GM18951 (cell line): ENCODE results near the gene TOX3.

Source experiments
- POLR2A ChIP-seq: IDR thresholded peaks from 4 replicates; pipeline ENCODE4 v1.6.1; 2011; ENCODE audit warnings: mild to moderate bottlenecking; ENCODE audit not compliant: insufficient read length, insufficient read depth; ENCODE audit errors: extremely low read depth
- in situ Hi-C: fragments of 300-500 bp; cut with MboI; formaldehyde crosslinking; loops from one replicate; pipeline ENCODE4 v1.12.0; 2022; ENCODE audit warnings: low sequenced_read_pairs, mixed read lengths, inconsistent platforms; ENCODE audit not compliant: unreplicated experiment

TOX3 gene

DNA sequence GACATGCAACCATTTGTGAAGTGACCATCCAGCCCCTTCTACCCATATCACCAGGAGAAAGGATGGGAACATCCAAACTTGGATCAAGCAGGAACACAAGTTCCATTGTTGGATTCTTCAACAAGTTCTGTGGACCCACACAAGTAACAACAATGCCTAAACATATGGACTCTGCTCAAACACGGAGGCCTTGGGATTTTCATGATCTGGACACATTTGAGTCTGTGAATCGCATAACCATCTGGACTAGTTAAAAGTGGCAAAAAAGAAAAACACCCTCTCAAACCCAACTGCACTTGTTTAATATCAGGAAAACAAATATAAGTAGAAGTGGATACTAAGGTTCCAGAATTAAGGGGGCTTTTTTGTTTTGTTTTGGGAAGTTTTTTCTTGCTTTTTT lies 70.8 kb downstream of the TOX3 start:
- in situ Hi-C loops = no loop called here
- TF ChIP-seq POLR2A = no peak

DNA sequence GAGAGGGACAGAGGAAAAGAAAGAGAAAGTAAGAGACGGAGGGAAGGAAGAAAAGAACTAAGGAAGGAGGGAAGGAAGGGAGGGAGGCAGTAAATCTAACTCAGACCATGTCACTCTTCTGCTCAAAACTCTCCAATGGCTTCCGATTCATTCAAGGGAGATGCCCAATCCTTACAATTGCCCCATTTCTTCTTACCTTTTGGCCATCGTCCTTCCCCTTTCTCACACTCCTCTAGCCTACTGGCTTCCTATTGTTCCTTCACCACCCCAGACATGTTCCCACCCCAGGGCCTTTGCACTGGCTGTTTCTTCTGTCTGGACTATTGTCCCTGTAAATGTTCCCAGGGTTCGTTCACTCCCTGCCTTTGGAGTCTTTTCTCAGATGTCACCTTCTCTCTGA lies 72.3 kb downstream of the TOX3 start:
- in situ Hi-C loops = no loop called here
- no peak for TF ChIP-seq POLR2A

GRCh38 chr16:52473096-52473495 lies 73.8 kb downstream of the TOX3 start:
- in situ Hi-C loops = no loop called here
- no peak for TF ChIP-seq POLR2A

- in situ Hi-C loops = no loop called here
- no peak for TF ChIP-seq POLR2A
Measured at GRCh38 chr16:52471650-52472370, 75.1 kb downstream of the TOX3 start.

DNA sequence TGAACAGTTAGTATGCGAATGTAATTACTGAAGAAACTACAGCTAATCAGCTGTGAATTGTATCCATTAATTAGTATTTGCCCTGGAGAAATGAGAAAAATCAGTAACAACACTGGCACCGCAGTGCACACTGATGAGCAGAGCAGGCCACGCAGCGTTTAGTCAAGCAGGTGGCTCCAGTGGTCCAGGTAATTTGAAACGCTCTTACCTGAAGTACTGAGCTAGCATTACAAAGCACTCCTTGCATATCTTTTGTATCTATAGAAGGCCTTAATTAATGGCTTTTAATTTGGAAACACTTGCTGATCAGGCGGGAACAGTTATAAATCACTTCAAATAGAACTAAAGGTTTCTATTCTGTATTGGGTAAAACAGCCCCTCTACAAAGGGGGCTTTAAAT lies 76.4 kb downstream of the TOX3 start:
- in situ Hi-C loops = no loop called here
- TF ChIP-seq POLR2A = no peak

DNA sequence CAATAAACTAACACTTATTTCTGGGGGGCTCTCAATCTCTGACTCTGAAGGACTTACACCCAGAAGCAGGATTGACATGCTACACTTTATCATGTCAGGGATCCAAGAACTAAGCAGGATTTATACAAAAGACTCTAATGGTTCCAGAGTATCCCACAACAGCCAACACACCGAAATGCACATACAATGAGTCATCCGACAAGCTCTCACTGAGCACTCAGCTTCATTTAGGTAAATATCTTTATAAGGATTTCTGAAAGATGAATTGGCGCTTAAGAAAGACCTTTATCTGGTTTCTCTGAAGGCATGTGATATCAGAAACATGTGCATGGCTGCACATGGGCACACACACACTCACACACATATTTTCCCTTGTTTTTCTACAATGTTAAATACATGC lies 77.2 kb downstream of the TOX3 start:
- in situ Hi-C loops = no loop called here

GRCh38 chr16:52469091-52469490 lies 77.9 kb downstream of the TOX3 start:
- TF ChIP-seq POLR2A = no peak
- in situ Hi-C loops = no loop called here

More for the DNA sequence above, 77.2 kb downstream of the TOX3 start:
- no peak for TF ChIP-seq POLR2A

DNA sequence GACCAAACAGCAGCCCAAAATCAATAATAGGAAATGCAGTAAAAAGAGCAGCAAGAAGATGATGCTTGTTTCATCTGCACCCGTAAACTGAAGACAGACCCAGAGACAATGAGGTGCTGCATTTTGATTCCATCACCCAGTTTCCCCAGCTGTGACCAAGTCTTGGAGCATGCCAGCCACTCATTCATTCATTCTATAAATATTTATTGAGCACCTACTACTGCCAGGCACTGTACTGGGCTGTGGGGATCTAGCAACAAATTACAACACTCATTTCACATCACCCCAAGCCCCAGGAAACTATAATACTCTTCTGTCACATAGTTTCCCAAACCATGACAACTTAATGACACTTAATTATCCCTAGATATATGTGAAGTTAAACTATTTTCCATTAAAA lies 79.2 kb downstream of the TOX3 start:
- no peak for TF ChIP-seq POLR2A
- in situ Hi-C loops = no loop called here

GRCh38 chr16:52466994-52467393 lies 79.9 kb downstream of the TOX3 start:
- TF ChIP-seq POLR2A = no peak
- in situ Hi-C loops = no loop called here

DNA sequence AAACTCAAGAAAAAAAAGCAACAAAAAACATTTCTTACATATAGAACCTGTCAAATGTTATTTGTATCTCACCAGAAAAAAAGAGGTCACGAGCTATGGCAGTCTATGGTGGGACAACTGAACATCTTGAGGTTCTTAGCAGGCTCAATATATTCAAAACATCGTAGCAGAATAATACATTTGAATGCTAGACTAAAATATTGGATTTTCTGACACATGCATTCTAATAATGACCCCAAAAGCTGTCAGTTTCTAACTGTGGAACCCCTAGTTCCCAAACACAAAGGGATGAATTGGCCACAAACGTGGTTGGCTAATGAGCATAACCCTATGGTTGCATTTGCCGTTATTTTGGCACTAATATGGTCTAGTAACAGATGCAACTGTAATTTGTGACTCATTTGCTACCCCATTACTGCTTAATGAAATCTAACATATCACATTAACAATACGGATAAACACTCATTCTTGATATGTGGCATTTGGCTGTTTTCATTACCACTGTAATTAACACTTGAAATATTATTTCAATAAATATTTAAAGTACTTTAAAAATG lies 81.2 kb downstream of the TOX3 start:
- TF ChIP-seq POLR2A = no peak

DNA sequence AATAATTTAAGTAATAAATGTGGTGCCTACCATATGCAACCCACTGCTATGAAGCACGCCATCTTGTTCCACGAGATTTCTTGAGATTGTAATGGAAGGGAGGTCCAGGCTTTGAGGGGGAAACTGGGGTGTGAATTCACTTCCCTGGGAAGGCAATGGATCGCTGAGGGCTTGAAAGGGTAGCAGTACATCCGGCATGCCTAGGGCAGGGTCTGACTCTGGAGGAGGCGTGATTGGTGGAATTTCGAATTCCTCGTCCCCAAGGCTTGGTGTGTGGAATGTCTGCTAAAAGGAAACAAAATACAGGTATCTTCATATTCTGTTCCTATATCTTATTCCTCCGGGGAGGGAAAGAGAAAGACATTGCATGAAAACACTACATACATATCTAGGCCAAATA lies 83.0 kb downstream of the TOX3 start:
- in situ Hi-C loops = no loop called here

More for the DNA sequence above, 81.2 kb downstream of the TOX3 start:
- in situ Hi-C loops = no loop called here

GRCh38 chr16:52462816-52463215 lies 84.1 kb downstream of the TOX3 start:
- TF ChIP-seq POLR2A = no peak
- in situ Hi-C loops = no loop called here

More for the DNA sequence above, 83.0 kb downstream of the TOX3 start:
- no peak for TF ChIP-seq POLR2A

DNA sequence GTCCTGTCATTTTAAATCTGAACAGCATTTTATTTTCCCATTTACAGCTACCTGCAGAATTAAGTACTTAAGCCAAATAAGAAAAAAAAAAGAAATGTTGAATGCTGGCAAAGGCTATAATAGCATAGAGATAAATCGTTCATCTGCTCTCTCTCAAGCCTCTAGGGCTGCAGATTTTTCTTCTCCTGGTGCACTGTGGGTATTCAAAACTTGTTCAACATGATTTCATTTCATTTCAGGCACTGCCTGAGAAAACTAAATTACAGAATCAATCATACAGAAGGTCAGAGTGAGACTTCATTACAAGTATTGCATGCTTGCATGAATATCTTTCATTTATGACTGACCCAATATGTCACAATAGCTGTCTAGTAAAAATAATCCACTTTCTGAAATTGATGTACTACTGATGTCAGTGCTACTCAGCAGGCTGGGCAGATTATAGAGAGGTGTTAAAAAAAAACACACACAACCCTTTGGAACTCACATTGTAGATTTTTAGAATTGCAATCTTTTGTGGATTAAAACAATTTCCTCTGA lies 86.2 kb downstream of the TOX3 start:
- TF ChIP-seq POLR2A = no peak
- in situ Hi-C loops = no loop called here

GRCh38 chr16:52456368-52456767 lies 90.6 kb downstream of the TOX3 start:
- in situ Hi-C loops = no loop called here
- TF ChIP-seq POLR2A = no peak
